ENCODE results near the gene PLXNA4.

The PLXNA4 gene

GRCh38 chr7:132526111-132526740 lies 50.0 kb downstream of the PLXNA4 start:
- no peak overlapping the region for H3K4me3 ChIP-seq (ENCODE audit: insufficient read depth in 1 of 2, low read depth in 1 of 2, low read length in 2 of 2)
- H2BK5ac ChIP-seq (ENCODE audit: low read depth, low read length, poor library complexity, severe bottlenecking), result no peak overlapping the region
- no peaks in the 10 kb centered on the region for H3K79me1 ChIP-seq (replicated peaks; ENCODE audit: low read length, poor library complexity, severe bottlenecking)
- H3K4me1 ChIP-seq (ENCODE audit: control insufficient read depth, insufficient read depth, low read depth, low read length), result no peaks in the 10 kb centered on the region
- H3K36me3 ChIP-seq (ENCODE audit: control insufficient read depth in 1 of 2, insufficient read depth in 2 of 2, low read depth in 1 of 2, low read length in 2 of 2), result no peaks in the 10 kb centered on the region
- no peak overlapping the region for H2BK120ac ChIP-seq (ENCODE audit: low read depth, low read length)
- H2BK15ac ChIP-seq (ENCODE audit: low read depth, poor library complexity, severe bottlenecking), result no peak overlapping the region
- peak overlapping the region; percentile 45 for H4K91ac ChIP-seq (ENCODE audit: low read length)
- no peak overlapping the region for H3K4me2 ChIP-seq (ENCODE audit: low read length, poor library complexity, severe bottlenecking)
- no peak overlapping the region for H3K18ac ChIP-seq (ENCODE audit: low read depth in 1 of 2, low read length in 2 of 2)
- no peak overlapping the region for H3K14ac ChIP-seq (ENCODE audit: low read length in 2 of 2)
- H4K8ac ChIP-seq (ENCODE audit: low read length), result no peak overlapping the region
- no peaks in the 10 kb centered on the region for H3K27me3 ChIP-seq (ENCODE audit: control insufficient read depth in 1 of 2, insufficient read depth in 1 of 2, low read length in 2 of 2)
- H3K4ac ChIP-seq (ENCODE audit: low read depth in 1 of 2, low read length in 2 of 2), result no peak overlapping the region
- no peak overlapping the region for H3K27ac ChIP-seq (ENCODE audit: low read length, poor library complexity, severe bottlenecking)
- no peak for DNase-seq
- WGBS, result 80% methylated on average over 6 of the region's 7 CpGs
- H3K23ac ChIP-seq (ENCODE audit: low read length in 2 of 2), result no peak overlapping the region
- H3K9me3 ChIP-seq (ENCODE audit: control insufficient read depth, low read length), result no peaks in the 10 kb centered on the region
- no peak overlapping the region for H2AFZ ChIP-seq (ENCODE audit: low read depth, low read length)
- no peak overlapping the region for H2BK12ac ChIP-seq (ENCODE audit: low read length in 2 of 2)
- H3K9ac ChIP-seq (ENCODE audit: low read length), result no peak overlapping the region
- no peak overlapping the region for H2AK5ac ChIP-seq (ENCODE audit: low read length, severe bottlenecking)

- Histone ChIP-seq H4K91ac (ENCODE audit: low read length) (no peak overlapping the region), H4K8ac (ENCODE audit: low read length) (no peak overlapping the region), H3K27ac (ENCODE audit: low read length, poor library complexity, severe bottlenecking) (no peak overlapping the region), H3K9ac (ENCODE audit: low read length) (no peak overlapping the region), H3K14ac (ENCODE audit: low read length in 2 of 2) (no peak overlapping the region), H3K18ac (ENCODE audit: low read depth in 1 of 2, low read length in 2 of 2) (no peak overlapping the region), H3K9me3 (ENCODE audit: control insufficient read depth, low read length) (no peaks in the 10 kb centered on the region), H3K4me1 (ENCODE audit: control insufficient read depth, insufficient read depth, low read depth, low read length) (no peaks in the 10 kb centered on the region), H3K4ac (ENCODE audit: low read depth in 1 of 2, low read length in 2 of 2) (no peak overlapping the region), H3K4me2 (ENCODE audit: low read length, poor library complexity, severe bottlenecking) (no peak overlapping the region), H2BK5ac (ENCODE audit: low read depth, low read length, poor library complexity, severe bottlenecking) (no peak overlapping the region), H2BK120ac (ENCODE audit: low read depth, low read length) (no peak overlapping the region), H2AFZ (ENCODE audit: low read depth, low read length) (no peak overlapping the region), H3K79me1 (replicated peaks; ENCODE audit: low read length, poor library complexity, severe bottlenecking) (no peaks in the 10 kb centered on the region), H2BK15ac (ENCODE audit: low read depth, poor library complexity, severe bottlenecking) (no peak overlapping the region), H2BK12ac (ENCODE audit: low read length in 2 of 2) (no peak overlapping the region), H3K36me3 (ENCODE audit: control insufficient read depth in 1 of 2, insufficient read depth in 2 of 2, low read depth in 1 of 2, low read length in 2 of 2) (no peaks in the 10 kb centered on the region), H3K4me3 (ENCODE audit: insufficient read depth in 1 of 2, low read depth in 1 of 2, low read length in 2 of 2) (no peak overlapping the region), H3K23ac (ENCODE audit: low read length in 2 of 2) (no peak overlapping the region), H3K27me3 (ENCODE audit: control insufficient read depth in 1 of 2, insufficient read depth in 1 of 2, low read length in 2 of 2) (no peaks in the 10 kb centered on the region), H2AK5ac (ENCODE audit: low read length, severe bottlenecking) (no peak overlapping the region)
- no peak for DNase-seq
- 72% methylated on average over 5 of the region's 5 CpGs for WGBS
Observed at GRCh38 chr7:132521423-132521822, 54.8 kb downstream of the PLXNA4 start.

GRCh38 chr7:132520591-132521280 lies 55.5 kb downstream of the PLXNA4 start:
- Histone ChIP-seq H3K23ac (ENCODE audit: low read length in 2 of 2) (no peak overlapping the region), H2AK5ac (ENCODE audit: low read length, severe bottlenecking) (no peak overlapping the region), H3K9me3 (ENCODE audit: control insufficient read depth, low read length) (no peaks in the 10 kb centered on the region), H2BK15ac (ENCODE audit: low read depth, poor library complexity, severe bottlenecking) (no peak overlapping the region), H3K18ac (ENCODE audit: low read depth in 1 of 2, low read length in 2 of 2) (no peak overlapping the region), H3K27ac (ENCODE audit: low read length, poor library complexity, severe bottlenecking) (no peak overlapping the region), H3K14ac (ENCODE audit: low read length in 2 of 2) (no peak overlapping the region), H3K4me1 (ENCODE audit: control insufficient read depth, insufficient read depth, low read depth, low read length) (no peaks in the 10 kb centered on the region), H3K9ac (ENCODE audit: low read length) (no peak overlapping the region), H3K27me3 (ENCODE audit: control insufficient read depth in 1 of 2, insufficient read depth in 1 of 2, low read length in 2 of 2) (no peaks in the 10 kb centered on the region), H3K4me3 (ENCODE audit: insufficient read depth in 1 of 2, low read depth in 1 of 2, low read length in 2 of 2) (no peak overlapping the region), H2AFZ (ENCODE audit: low read depth, low read length) (no peak overlapping the region), H3K4ac (ENCODE audit: low read depth in 1 of 2, low read length in 2 of 2) (no peak overlapping the region), H3K79me1 (replicated peaks; ENCODE audit: low read length, poor library complexity, severe bottlenecking) (no peaks in the 10 kb centered on the region), H3K36me3 (ENCODE audit: control insufficient read depth in 1 of 2, insufficient read depth in 2 of 2, low read depth in 1 of 2, low read length in 2 of 2) (no peaks in the 10 kb centered on the region), H4K91ac (ENCODE audit: low read length) (no peak overlapping the region), H2BK120ac (ENCODE audit: low read depth, low read length) (no peak overlapping the region), H2BK5ac (ENCODE audit: low read depth, low read length, poor library complexity, severe bottlenecking) (no peak overlapping the region), H4K8ac (ENCODE audit: low read length) (no peak overlapping the region), H3K4me2 (ENCODE audit: low read length, poor library complexity, severe bottlenecking) (no peak overlapping the region), H2BK12ac (ENCODE audit: low read length in 2 of 2) (no peak overlapping the region)
- no peak for DNase-seq
- WGBS, result 81% methylated on average over 7 of the region's 9 CpGs

- H2BK15ac ChIP-seq (ENCODE audit: low read depth, poor library complexity, severe bottlenecking), result no peak overlapping the region
- no peak overlapping the region for H2AFZ ChIP-seq (ENCODE audit: low read depth, low read length)
- H3K4me3 ChIP-seq (ENCODE audit: insufficient read depth in 1 of 2, low read depth in 1 of 2, low read length in 2 of 2), result no peak overlapping the region
- H3K23ac ChIP-seq (ENCODE audit: low read length in 2 of 2), result no peak overlapping the region
- H3K4me2 ChIP-seq (ENCODE audit: low read length, poor library complexity, severe bottlenecking), result no peak overlapping the region
- no peaks in the 10 kb centered on the region for H3K36me3 ChIP-seq (ENCODE audit: control insufficient read depth in 1 of 2, insufficient read depth in 2 of 2, low read depth in 1 of 2, low read length in 2 of 2)
- no peaks in the 10 kb centered on the region for H3K79me1 ChIP-seq (replicated peaks; ENCODE audit: low read length, poor library complexity, severe bottlenecking)
- no peak overlapping the region for H2AK5ac ChIP-seq (ENCODE audit: low read length, severe bottlenecking)
- H2BK120ac ChIP-seq (ENCODE audit: low read depth, low read length), result no peak overlapping the region
- H2BK5ac ChIP-seq (ENCODE audit: low read depth, low read length, poor library complexity, severe bottlenecking), result no peak overlapping the region
- H3K18ac ChIP-seq (ENCODE audit: low read depth in 1 of 2, low read length in 2 of 2), result no peak overlapping the region
- no peak overlapping the region for H3K4ac ChIP-seq (ENCODE audit: low read depth in 1 of 2, low read length in 2 of 2)
- H2BK12ac ChIP-seq (ENCODE audit: low read length in 2 of 2), result no peak overlapping the region
- H3K9ac ChIP-seq (ENCODE audit: low read length), result no peak overlapping the region
- H3K9me3 ChIP-seq (ENCODE audit: control insufficient read depth, low read length), result no peaks in the 10 kb centered on the region
- H3K27me3 ChIP-seq (ENCODE audit: control insufficient read depth in 1 of 2, insufficient read depth in 1 of 2, low read length in 2 of 2), result no peaks in the 10 kb centered on the region
- no peak for DNase-seq
- no peak overlapping the region for H4K91ac ChIP-seq (ENCODE audit: low read length)
- WGBS, result 89% methylated on average over 1 of the region's 1 CpG
- H3K4me1 ChIP-seq (ENCODE audit: control insufficient read depth, insufficient read depth, low read depth, low read length), result no peaks in the 10 kb centered on the region
- no peak overlapping the region for H3K14ac ChIP-seq (ENCODE audit: low read length in 2 of 2)
- no peak overlapping the region for H3K27ac ChIP-seq (ENCODE audit: low read length, poor library complexity, severe bottlenecking)
- no peak overlapping the region for H4K8ac ChIP-seq (ENCODE audit: low read length)
Observed at GRCh38 chr7:132519936-132520335, 56.3 kb downstream of the PLXNA4 start.
